Loucy (cell line): ENCODE results near the gene RREB1.

ENCODE experiments used
- EZH2phosphoT487 ChIP-seq: fragments of 200-600 bp; IDR thresholded peaks from 2 replicates; pipeline ENCODE4 v1.6.1; 2018; ENCODE audit warnings: antibody characterized with exemption, mild to moderate bottlenecking, moderate library complexity, borderline replicate concordance
- TF ChIP-seq, protein P1 (sequence below): fragments of 200-600 bp; sonication (generic); conservative IDR thresholded peaks from 2 replicates; pipeline ENCODE4 v1.5.1; 2014; ENCODE audit warnings: mild to moderate bottlenecking, antibody characterized with exemption, low read length

- TF ChIP-seq, protein P1, sequence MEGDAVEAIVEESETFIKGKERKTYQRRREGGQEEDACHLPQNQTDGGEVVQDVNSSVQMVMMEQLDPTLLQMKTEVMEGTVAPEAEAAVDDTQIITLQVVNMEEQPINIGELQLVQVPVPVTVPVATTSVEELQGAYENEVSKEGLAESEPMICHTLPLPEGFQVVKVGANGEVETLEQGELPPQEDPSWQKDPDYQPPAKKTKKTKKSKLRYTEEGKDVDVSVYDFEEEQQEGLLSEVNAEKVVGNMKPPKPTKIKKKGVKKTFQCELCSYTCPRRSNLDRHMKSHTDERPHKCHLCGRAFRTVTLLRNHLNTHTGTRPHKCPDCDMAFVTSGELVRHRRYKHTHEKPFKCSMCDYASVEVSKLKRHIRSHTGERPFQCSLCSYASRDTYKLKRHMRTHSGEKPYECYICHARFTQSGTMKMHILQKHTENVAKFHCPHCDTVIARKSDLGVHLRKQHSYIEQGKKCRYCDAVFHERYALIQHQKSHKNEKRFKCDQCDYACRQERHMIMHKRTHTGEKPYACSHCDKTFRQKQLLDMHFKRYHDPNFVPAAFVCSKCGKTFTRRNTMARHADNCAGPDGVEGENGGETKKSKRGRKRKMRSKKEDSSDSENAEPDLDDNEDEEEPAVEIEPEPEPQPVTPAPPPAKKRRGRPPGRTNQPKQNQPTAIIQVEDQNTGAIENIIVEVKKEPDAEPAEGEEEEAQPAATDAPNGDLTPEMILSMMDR: no peak
- no peak for TF ChIP-seq EZH2phosphoT487
These were observed 35.8 kb downstream of the RREB1 start for GRCh38 chr6:7143476-7143974.
